MM.1S (cell line): Measurements from ENCODE around the gene CFAP74.

Experiments
- DNase-seq: peaks from one replicate; pipeline ENCODE4 v3.0.0-alpha.2; 2015
- H2AFZ ChIP-seq: fragments of 300-600 bp; sonication (generic); 2 replicates; pipeline ENCODE4 v1.6.0; 2016; ENCODE audit warnings: antibody characterized with exemption, low read length
- H3F3A ChIP-seq: fragments of 300-600 bp; sonication (generic); 2 replicates; pipeline ENCODE4 v1.6.1; 2016; ENCODE audit warnings: mild to moderate bottlenecking, antibody characterized with exemption, low read length, moderate library complexity, mixed read lengths; ENCODE audit not compliant: insufficient read depth
- H3K27ac ChIP-seq: fragments of 300-600 bp; sonication (generic); 2 replicates; pipeline ENCODE4 v1.5.1; 2016; ENCODE audit warnings: mild to moderate bottlenecking, low read length
- H3K27me3 ChIP-seq: fragments of 300-600 bp; sonication (generic); replicated peaks from 2 replicates; pipeline ENCODE4 v1.6.0; 2016; ENCODE audit warnings: low read length; ENCODE audit not compliant: insufficient read depth
- H3K36me3 ChIP-seq: fragments of 300-600 bp; sonication (generic); replicated peaks from 2 replicates; pipeline ENCODE4 v1.6.1; 2016; ENCODE audit warnings: mild to moderate bottlenecking, low read length, mixed read lengths; ENCODE audit not compliant: insufficient read depth
- H3K4me1 ChIP-seq: fragments of 300-600 bp; sonication (generic); 2 replicates; pipeline ENCODE4 v1.6.1; 2016; ENCODE audit warnings: low read length, mixed read lengths
- H3K4me2 ChIP-seq: fragments of 300-600 bp; sonication (generic); 2 replicates; pipeline ENCODE4 v1.6.0; 2016; ENCODE audit warnings: low read depth, low read length
- H3K4me3 ChIP-seq: fragments of 300-600 bp; sonication (generic); 2 replicates; pipeline ENCODE4 v1.5.1; 2016; ENCODE audit warnings: low read length, mixed read lengths
- H3K79me2 ChIP-seq: fragments of 300-600 bp; sonication (generic); 2 replicates; pipeline ENCODE4 v1.6.1; 2016; ENCODE audit warnings: mixed run types, low read length, mixed read lengths
- H3K9ac ChIP-seq: fragments of 300-600 bp; sonication (generic); 2 replicates; pipeline ENCODE4 v1.6.1; 2016; ENCODE audit warnings: low read length, mixed read lengths
- H3K9me2 ChIP-seq: fragments of 300-600 bp; sonication (generic); replicated peaks from 2 replicates; pipeline ENCODE4 v1.6.1; 2016; ENCODE audit warnings: mild to moderate bottlenecking, low read length, mixed read lengths; ENCODE audit not compliant: insufficient read depth
- H3K9me3 ChIP-seq: fragments of 300-600 bp; sonication (generic); replicated peaks from 2 replicates; pipeline ENCODE4 v1.6.1; 2016; ENCODE audit warnings: mild to moderate bottlenecking, low read length, mixed read lengths; ENCODE audit not compliant: insufficient read depth
- H4K20me1 ChIP-seq: fragments of 300-600 bp; sonication (generic); 2 replicates; pipeline ENCODE4 v1.6.1; 2016; ENCODE audit warnings: mild to moderate bottlenecking, low read length, moderate library complexity, mixed read lengths; ENCODE audit not compliant: insufficient read depth
- CTCF ChIP-seq: fragments of 300-600 bp; sonication (generic); IDR thresholded peaks from 2 replicates; pipeline ENCODE4 v1.5.1; 2016; ENCODE audit warnings: antibody characterized with exemption, low read length, mixed read lengths
- EZH2 ChIP-seq: fragments of 300-600 bp; sonication (generic); optimal IDR thresholded peaks from 2 replicates; pipeline ENCODE3; 2017; ENCODE audit warnings: low read depth, mild to moderate bottlenecking, antibody characterized with exemption, low read length, mixed read lengths
- EZH2phosphoT487 ChIP-seq: fragments of 300-600 bp; sonication (generic); IDR thresholded peaks from 2 replicates; pipeline ENCODE4 v1.6.1; 2018; ENCODE audit warnings: antibody characterized with exemption, low read length

The CFAP74 gene

DNA sequence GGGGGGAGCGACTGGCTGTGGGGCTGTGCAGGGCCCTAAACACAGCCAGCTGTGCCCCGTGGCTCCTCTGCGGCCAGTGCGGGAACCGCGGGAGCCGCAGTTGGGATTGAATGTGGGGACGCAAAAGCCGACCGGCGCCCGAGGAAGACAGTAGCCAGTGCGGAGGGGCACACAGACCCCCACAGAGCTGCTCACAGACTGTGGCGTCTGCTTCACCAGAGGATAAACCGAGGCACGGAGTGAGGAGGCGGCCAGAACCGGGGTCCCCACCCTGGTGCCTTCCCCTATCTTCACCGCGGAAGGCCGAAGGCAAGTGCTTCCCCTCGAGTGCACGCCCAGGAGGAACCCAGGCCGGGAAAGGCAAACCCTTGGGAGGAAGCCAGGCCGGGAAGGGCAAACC is 75.8 kb downstream of the CFAP74 start:
- H4K20me1 ChIP-seq, result no peaks in the 10 kb centered on the region
- no peaks in the 10 kb centered on the region for H3K36me3 ChIP-seq
- no peak overlapping the region for H2AFZ ChIP-seq
- no peaks in the 10 kb centered on the region for H3K9me3 ChIP-seq
- no peak overlapping the region for H3K4me2 ChIP-seq
- no peaks in the 10 kb centered on the region for H3K4me1 ChIP-seq
- H3K4me3 ChIP-seq, result no peak overlapping the region
- no peak overlapping the region for H3K27ac ChIP-seq
- no peak for DNase-seq
- H3K79me2 ChIP-seq, result no peaks in the 10 kb centered on the region
- peaks cover 71% of the 10 kb centered on the region for H3K27me3 ChIP-seq
- H3F3A ChIP-seq, result no peaks in the 10 kb centered on the region
- no peak overlapping the region for H3K9ac ChIP-seq
- TF ChIP-seq CTCF (no peak), EZH2phosphoT487 (no peak), EZH2 (no peak)
- H3K9me2 ChIP-seq, result no peaks in the 10 kb centered on the region

DNA sequence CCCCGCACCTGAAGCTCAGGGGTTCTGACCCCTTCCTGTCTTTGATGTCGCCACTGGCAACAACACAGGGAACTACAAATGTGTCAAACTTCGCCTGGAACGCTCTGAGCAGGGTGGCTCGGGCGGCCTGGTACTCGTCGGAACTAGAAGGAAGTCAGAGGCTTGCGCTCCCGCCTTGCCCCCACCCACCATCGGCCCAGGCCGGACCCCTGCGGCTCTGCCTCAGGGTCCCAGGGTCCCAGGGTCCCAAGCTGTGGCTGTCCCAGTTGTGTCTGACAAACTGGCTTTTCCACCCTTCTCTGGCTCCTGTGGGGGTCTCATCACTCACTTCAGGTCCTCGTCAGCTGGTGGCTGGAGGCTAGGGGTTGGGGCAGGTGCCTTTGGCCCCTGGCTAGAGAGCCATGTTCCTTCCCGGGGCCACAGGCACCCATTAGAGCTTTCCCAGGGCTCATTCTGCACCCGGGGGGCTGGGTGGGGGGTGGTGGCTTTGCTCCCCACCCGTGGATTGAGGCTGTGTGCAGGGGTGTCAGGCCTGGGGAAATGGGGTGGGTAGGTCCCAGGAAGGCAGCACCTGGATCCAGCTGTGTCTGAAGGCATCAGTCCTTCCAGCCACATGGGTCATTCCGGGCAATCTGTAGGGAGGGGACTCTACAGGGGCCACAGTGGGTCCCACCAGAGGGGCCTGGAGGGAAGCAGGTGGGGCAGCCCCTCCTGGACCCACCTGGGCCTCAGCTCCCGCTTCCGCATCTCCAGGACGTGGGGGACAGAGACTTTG is 76.5 kb downstream of the CFAP74 start:
- Histone ChIP-seq H3K9ac (no peak overlapping the region), H3K36me3 (no peaks in the 10 kb centered on the region), H3K4me1 (no peaks in the 10 kb centered on the region), H3K9me2 (no peaks in the 10 kb centered on the region), H3K4me2 (no peak overlapping the region), H3K9me3 (no peaks in the 10 kb centered on the region), H3K27me3 (peaks cover 75% of the 10 kb centered on the region), H3K79me2 (no peaks in the 10 kb centered on the region), H3K27ac (no peak overlapping the region), H3K4me3 (no peak overlapping the region), H2AFZ (no peak overlapping the region), H3F3A (no peaks in the 10 kb centered on the region), H4K20me1 (no peaks in the 10 kb centered on the region)
- TF ChIP-seq EZH2phosphoT487 (no peak), EZH2 (no peak)
- no peak for DNase-seq

DNA sequence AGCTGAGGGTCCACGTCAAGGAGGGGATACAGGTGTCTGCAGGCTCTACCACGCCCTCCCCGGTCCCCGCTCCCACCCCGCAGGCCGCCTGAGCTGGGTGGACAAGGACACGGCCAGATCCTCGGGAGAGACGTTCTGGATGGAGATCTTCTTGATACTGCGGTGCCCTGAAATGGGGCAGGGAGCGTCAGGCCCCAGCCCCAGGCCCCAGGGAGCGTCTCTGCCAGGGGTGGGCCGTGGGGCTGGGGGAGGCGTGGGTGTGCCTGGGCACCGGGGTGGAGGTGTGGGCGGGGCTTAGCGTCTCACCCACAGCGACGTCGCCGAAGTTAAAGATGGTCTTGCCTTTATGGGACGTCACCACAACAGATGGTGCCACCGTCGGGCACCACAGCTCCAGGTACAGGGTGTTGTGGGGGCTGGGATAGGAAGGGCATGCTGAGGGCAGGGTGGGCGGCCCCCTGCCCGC is 77.2 kb downstream of the CFAP74 start:
- H3K36me3 ChIP-seq, result no peaks in the 10 kb centered on the region
- H4K20me1 ChIP-seq, result no peaks in the 10 kb centered on the region
- H2AFZ ChIP-seq, result no peak overlapping the region
- TF ChIP-seq EZH2, result no peak
- no peak for TF ChIP-seq CTCF
- no peak for TF ChIP-seq EZH2phosphoT487
- no peaks in the 10 kb centered on the region for H3F3A ChIP-seq
- no peak overlapping the region for H3K27ac ChIP-seq
- no peaks in the 10 kb centered on the region for H3K9me2 ChIP-seq
- no peak overlapping the region for H3K4me3 ChIP-seq
- peaks cover 82% of the 10 kb centered on the region for H3K27me3 ChIP-seq
- no peaks in the 10 kb centered on the region for H3K79me2 ChIP-seq
- H3K9ac ChIP-seq, result no peak overlapping the region
- DNase-seq, result no peak
- no peak overlapping the region for H3K4me2 ChIP-seq
- no peaks in the 10 kb centered on the region for H3K4me1 ChIP-seq
- no peaks in the 10 kb centered on the region for H3K9me3 ChIP-seq
